Cerebellar cortex (tissue), 1 donor: Measurements from ENCODE around the gene WDR89.
"Not testable (repeated sequence)": the region's sequence is repeated elsewhere in the genome, so short reads cannot be mapped to it uniquely, and the experiment has no call there.

ENCODE experiments used
- DNase-seq: peaks from one replicate; pipeline ENCODE4 v3.0.0-alpha.2; 2015; ENCODE audit warnings: low spot score

WDR89 gene, protein sequence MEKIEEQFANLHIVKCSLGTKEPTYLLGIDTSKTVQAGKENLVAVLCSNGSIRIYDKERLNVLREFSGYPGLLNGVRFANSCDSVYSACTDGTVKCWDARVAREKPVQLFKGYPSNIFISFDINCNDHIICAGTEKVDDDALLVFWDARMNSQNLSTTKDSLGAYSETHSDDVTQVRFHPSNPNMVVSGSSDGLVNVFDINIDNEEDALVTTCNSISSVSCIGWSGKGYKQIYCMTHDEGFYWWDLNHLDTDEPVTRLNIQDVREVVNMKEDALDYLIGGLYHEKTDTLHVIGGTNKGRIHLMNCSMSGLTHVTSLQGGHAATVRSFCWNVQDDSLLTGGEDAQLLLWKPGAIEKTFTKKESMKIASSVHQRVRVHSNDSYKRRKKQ

DNA sequence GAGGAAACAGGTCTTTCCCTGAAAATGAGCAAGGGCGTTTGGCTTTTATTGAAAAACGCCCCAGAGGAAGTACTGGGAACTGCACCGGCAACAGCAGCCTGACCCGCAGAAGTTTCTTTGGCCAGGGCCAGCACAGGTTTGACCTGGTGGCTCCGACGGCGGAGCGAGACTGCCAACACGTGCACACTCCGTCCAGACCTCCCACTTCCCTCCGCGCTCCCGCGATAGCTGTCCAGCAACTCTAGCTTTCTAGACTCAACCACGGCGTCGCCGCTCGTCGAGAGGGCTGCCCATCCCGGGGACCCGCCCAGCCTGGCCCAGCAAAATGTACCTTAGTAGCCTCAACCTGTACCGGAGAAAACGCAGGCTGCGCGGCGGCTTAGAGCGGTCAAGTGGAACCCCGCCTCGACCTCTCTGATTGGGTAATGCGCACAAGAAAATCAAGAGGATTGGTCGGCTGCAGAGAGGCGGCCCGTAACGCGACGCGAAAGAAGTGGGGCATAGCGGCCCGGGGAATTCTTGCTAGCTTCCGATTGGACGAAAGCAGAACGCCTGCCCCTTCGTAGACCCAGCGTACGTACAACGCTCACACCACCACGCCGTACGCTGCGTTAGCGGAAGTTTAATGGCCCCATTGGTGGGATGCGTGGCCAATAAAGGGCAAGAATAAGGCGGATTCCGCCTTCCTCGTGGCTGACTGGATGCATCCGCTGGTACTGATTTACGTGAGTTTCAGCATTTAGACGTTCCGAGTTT, at the start of gene WDR89:
Gene WDR89 (minus strand): TSS at position 399 of the 756 bp plus-strand sequence. CDS start 41,929 bp downstream, outside the sequence.
- DNase-seq = peak; percentile 100

DNA sequence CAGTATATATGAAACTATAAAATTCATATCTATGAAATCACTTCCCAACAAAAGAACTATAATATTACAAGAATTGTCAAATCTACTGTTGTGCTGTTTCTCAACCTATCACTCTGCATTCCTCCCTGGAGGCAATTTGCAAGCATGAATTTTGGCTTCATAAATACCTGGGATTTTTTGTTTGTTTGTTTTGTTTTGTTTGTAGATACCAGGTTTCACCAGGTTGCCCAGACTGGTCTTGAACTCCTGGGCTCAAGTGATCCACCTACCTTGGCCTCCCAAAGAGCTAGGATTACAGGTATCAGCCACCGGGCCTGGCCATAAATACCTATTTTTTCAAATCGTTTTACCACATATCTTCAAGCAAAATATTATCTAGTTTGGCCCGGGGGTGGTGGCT, 47.5 kb upstream of the WDR89 start:
- DNase-seq = no peak

DNA sequence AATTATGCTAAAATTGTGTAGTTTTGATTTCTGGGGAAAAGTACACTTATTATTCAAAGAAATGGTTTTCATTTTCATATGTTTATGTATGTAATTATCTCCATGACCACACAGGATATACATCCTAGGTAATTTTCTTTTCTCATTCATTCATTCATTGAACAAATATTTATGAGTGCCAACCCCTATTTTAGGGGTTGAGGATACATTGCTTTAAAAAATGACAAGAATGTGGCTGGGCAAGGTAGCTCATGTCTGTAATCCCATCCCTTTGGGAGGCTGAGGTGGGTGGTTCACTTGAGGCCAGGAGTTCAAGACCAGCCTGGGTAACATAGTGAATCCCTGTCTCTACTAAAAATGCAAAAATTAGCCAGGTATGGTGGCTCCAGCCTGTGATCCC, 45.3 kb upstream of the WDR89 start:
- DNase-seq = no peak

DNA sequence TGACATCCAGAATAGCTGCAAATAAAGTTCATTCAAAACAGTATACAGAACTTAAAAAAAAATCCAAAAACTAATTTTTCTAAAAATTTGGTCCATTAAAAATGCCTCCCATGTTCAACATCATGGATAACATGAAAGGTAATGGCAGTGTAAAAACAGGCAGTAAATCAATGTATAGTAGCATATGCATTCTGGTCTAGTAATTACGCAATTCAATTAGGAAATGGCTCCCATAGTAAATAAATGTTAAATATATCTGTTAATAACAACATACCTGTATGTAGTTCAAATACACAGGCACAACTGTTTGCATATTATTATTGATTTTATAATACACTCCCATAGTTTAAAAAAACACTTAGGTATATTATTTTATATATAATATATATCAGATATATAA, 43.7 kb upstream of the WDR89 start:
- no peak for DNase-seq

DNA sequence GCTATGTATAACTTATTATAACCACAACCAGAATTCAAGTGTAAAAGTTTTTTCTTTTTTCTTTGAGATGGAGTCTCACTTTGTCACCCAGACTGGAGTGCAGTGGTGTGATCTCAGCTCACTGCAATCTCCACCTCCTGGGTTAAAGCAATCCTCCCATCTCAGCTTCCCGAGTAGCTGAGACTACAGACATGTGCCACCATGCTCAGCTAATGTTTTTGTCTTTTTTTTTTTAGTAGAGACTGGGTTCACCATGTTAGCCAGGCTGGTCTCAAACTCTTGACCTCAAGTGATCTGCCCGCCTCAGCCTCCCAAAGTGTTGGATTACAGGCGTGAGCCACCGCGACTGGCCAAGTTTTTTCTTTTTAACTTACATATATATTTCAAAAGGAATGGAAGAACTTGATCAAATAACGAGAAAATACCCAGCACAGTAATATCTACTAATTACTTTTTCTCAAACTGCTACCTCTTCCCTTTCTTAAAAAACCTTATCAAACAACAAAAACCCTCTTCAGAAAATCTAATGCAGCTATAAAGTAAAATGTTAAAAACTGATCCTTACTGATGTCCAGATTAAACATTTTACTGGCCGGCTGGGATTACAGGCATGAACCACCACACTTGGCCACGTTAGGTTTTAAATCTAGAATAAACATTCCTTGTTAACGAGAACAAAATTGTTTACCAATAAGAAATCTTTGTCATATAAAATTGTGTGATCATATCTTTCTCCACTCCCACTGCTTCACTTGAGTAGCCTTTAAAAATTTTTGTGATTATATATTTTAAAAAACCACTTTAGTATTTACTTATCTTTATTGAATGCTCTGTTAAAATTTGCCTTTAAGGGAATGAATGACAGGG, 41.3 kb upstream of the WDR89 start:
- no peak for DNase-seq

DNA sequence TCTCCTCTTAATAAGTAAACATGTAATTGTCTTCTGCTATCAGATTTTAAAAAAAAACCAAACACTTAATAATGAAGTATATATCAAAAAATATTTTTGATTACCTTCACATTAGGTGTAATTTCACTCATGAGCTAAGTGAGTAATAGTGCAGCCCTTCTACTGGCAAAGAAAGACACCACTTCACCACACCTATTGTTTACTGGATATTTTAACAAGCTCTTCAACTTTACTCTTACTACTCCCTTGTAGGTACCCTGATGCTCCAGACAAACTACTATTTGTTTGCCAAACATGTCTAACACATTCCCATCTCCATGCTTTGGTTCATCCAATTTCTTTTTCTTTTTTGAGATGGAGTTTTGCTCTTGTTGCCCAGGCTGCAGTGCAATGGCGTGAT, 36.9 kb upstream of the WDR89 start:
- no peak for DNase-seq

DNA sequence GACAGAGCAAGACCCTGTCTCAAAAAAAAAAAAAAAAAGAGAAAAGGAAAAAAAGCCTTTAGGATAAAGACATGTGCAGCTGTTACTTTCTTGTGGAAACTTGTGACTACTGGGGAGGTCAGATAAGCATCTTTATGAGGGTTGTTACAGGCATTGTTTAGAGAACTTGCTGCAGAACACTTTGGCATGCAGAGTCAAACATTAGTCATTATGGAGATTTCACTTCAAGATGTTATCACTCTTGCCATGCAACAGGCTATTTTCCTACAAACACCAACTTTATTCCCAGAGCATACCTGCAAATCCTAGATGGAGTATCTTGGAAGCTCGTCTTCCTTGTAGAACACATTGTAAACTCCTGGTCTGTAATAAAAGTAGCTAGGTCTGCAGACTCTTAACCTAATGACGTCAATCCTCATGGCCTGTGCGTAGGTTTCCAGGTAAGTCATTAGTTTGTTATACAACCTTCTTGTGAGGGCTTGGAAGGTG, 36.3 kb upstream of the WDR89 start:
- DNase-seq = peak; percentile 54

DNA sequence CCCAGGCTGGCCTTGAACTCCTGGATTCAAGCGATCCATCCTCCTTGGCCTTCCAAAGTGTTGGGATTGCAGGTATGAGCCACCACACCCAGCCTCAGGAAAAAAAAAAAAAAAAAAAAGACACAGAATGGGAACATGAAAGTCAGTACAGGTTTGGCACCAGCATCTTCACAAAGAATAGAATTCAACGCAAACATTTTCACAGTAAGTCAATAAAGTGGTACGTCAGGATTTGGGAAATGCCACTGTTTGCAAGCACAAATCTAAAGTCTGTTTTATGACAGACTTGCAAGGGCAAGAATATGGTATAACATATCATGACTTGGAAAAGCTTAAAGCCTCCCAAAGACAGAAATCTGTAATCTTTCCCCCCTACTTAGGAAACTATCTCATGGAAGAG, 34.9 kb upstream of the WDR89 start:
- DNase-seq = no peak

DNA sequence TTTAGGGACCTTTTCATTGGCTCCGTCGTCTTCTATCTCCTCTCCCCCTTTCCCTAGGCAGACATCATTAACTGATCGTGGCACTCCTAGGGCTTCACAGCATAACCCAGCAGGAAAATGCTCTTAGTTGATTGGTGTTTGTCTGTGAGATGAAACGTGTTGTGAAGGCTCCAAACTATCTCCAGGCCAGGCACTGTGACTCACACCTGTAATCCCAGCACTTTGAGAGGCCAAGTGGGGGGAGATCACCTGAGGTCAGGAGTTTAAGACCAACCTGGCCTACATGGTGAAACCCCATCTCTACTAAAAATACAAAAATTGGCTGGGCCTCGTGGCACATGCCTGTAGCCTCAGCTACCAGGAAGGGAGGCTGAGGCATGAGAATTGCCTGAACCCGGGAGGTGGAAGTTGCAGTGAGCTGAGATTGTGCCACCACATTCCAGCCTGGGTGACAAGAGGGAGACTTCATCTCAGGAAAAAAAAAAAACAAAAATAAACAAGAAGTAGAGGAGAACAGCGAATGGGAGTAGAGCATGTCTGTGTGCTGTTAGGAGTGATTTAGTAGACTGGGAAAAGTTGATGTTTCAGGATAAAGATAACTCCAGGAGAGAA, 32.3 kb upstream of the WDR89 start:
- no peak for DNase-seq

DNA sequence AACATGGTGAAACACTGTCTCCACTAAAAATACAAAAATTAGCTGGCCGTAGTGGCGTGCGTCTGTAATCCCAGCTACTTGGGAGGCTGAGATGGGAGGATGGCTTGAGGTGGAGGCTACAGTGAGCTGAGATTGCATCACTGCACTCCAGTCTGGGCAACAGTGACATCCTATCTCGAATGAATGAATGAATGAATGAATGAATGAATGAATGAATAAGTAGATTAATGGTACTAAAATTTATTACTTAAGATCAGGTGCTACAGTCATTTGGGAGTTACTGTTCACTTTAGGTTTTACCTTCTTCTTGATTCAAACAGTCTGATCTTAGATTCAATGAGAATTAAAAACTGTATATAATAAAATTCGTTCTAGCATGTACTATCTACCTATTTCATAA, 31.6 kb upstream of the WDR89 start:
- DNase-seq = no peak

DNA sequence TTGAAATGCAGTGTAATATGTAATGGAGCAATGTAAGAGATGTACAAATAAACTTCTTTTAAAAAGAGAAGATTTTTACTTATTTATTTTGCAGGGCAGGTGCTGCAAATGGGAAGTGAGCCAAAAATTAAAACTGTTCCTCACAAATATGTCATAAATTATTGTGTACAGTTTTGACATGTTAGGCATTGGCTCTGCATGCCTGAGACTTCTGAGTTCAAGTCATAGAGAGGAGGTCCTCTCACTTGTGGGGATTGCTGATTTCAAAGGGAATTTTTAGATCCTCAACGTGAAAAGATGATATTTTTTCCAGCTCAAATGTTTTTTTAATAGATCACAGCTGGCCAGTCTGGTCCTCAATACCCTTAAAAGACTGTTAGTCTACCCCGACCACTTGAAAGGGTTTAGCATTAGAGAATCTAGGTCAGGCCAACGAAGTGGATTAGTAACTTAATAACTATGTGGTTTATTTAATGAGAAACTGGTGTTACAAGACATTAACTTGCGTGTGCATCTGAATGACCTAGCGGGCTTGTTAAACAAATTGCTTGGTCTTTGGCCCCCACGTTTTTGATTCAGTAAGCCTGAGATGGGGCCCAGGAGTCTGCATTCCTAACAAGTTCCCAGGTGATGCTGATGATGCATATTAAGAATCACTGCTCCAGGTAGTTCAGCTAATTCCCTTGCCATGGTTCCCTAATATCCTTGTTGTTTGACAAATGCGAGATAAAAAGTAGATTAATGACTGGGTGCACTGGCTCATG, 30.9 kb upstream of the WDR89 start:
- DNase-seq = no peak

DNA sequence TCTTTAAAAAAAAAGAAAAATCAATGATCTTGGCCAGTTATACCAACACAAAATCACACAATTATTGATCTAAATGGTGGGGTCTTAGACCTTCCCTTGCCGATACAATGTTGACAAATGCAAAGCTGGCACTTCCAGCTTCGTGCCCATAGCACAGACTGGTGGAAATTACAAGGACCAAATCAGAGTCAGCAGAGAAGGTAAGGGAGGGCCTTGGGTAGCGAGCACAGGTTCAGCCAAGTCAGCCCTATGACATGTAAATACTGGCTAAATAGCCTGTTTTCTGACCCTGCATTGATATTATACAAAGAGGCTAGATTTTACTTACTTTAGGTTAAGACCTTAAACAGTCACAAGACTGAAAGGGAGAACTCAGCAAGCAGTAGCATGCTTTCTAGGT, 30.3 kb upstream of the WDR89 start:
- no peak for DNase-seq

DNA sequence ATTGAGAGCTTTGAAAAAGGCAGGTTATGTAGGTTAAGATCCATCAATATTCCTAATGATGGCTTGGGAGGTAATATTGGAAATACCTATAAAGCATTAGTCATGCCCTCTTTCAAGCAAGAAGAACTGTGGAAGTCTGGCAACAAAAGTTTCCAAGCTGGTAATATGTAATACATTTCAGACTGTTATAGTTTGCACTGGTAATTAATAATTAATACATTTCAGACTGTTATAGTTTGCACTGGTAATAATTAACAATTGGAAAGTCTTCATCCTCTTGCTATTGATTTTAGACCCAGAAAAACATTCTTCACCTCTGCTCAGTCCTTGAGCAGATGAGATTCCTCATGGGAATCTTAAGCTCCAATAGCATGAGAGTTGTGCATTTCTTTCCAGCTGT, 29.0 kb upstream of the WDR89 start:
- no peak for DNase-seq

DNA sequence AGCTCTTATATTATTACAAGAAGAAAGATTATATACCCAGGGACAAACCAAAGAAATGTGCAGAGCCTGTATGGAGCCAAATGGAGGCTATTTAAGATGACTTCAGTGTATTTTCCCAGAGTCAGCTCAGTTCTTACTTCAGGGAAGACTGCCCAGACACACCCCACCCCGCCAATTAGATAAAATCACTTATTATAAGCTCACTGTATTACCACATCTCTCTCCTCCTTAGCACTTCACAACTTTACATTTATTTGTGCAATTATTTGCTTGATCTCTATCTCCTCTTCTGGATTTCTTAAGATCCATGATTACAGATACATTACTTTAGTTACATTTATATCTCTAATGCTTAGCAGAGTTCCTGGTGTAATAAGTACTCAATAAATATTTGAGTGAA, 24.7 kb upstream of the WDR89 start:
- DNase-seq = no peak

DNA sequence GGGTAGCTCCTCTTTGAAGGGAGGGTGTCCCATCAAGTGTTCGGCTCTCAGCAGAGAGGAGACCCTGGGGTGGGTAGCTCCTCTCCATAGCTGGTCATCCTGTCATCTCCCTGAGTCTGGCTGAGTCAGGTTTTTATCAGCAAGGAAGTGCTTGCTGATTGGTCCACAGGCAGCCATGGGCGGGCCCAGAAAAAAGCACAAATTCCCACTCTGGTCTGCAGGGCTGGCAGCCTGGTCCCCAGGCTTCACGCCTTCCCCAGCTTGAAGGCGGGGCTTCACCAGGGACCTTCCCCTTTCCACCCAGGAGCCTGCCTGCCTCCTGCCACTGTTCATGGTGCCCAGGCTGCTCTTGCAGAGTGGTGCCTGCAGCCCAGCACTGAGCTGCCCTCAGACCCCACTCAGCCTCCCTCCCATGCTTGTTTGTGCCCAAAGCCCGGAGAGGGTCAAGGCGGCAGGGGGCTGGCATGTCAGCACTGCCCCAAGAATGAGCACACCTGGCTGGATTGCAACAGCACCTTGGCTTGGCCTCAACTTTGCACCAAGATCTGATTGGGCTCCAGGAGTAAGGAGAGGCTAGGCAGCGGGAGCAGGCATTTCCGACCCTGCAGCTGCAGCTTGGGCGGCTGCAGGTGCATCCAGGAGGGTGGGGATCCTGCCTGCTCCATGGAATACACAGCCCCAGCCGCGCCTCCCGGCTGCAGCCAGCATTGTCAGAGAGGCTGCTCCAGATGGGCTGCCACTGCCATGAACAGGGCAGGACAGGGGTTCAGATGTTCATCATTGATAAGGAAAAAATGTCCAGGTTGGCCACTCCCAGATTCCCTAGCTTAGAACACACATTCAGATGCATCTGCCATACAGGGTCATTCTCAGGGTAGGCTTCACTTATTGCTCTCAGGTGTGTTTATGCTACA, 22.0 kb upstream of the WDR89 start:
- no peak for DNase-seq

DNA sequence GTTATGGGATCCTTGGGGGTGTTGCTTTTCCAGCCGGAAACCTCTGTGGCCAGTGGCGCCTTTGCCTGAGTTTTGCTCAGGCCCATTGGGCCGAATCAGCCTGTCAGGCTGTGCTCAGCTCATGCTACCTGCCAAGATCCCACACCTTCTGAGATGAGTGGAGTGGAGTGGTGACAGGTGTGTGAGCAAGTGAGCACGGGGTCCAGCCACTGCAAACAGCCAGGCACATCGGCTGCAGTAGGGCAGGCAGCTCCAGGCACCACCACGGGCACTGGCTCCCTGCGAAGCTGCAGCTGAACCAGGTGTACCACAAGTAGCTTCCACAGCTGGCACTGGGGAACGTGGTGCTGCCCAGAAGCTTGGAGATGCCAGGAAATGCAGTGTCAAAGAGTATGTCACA, 21.1 kb upstream of the WDR89 start:
- no peak for DNase-seq

DNA sequence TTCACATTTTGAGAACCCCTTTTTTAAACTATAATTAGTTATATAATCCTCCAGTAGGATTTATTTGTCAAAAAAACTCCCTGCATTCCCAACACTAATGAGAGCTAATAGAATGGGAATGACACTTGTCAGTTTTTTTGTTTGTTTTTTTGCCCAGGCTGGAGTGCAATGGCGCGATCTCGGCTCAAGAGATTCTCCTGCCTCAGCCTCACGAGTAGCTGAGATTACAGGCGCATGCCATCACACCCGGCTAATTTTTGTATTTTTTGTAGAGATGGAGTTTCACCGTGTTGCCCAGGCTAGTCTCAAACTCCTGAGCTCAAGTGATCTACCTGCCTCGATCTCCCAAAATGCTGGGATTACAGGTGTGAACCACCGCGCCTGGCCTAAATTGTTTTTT, 20.2 kb upstream of the WDR89 start:
- not testable (repeated sequence) for DNase-seq

DNA sequence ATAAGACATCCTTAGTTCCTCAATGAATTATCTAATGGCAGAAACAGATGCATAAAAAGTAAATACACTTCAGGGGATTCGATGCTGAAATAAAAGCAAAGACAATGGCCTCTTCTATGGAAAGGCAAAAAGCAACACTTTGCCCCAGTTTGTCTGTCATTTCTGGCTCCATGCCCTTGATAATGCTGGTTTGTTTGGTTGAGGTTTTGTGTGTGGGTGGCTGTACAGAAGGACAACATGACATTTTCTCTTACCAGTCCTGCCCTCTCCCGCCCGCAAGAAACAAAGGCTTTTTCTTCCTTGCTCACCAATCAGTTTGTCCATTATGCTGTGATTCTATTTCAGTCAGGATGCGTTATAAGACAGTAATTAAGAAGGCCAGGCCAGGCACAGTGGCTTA, 18.1 kb upstream of the WDR89 start:
- no peak for DNase-seq

DNA sequence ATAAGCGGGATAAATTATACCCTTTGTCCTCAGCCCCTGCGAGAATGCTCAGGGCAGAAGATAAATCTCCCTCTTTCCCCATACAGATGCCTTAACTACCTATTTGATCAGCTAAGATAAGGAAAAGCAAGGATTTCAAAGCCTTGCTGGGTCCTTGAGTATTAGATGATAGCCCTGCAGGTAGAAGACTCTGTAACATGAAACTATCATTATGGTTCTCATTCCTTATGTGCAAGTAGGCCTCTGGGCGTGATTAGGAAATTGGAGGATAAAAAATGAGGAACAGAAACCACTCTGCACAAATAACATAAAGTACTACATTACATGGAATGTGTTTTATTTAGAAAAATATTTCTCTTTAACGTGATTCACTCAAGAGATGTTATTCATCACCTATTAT, 14.5 kb upstream of the WDR89 start:
- no peak for DNase-seq

DNA sequence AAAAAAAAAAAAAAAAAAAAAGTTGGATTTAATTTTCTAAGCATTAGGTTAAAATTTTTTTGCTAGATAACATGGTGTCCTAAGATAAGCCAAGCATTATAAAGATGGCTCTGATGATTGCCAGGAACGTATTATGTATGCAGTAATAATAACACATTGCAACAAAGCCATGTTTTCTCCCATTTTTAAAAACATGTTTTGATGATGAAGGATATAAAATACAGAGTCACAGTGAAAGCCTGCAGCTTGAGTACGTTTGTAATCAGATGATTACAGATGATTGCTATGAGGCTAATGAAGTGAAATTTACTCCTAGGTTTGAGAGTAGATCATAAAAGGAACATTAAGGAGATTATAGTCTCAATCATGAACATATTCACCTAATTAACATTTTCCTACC, 13.3 kb upstream of the WDR89 start:
- no peak for DNase-seq
